H9 (cell line): Measurements from ENCODE around the gene LRCH1. TPM values are rescaled to one million over a fixed set of nuclear protein-coding genes. Genes with fewer than 3 reads are reported as not detected.
A peak's percentile ranks its signal among the peaks of the same experiment; 100 is the strongest.

Source experiments
- DNase-seq: peaks from one replicate; pipeline ENCODE4 v3.0.0-alpha.2; 2017
- H2AFZ ChIP-seq: one replicate; pipeline ENCODE4 v1.6.1; 2013; ENCODE audit warnings: mild to moderate bottlenecking, low read length, control low read depth, moderate library complexity
- H2AK5ac ChIP-seq: 2 replicates; pipeline ENCODE4 v1.6.1; 2013; ENCODE audit warnings: low read length, control low read depth, mixed read lengths; ENCODE audit not compliant: insufficient read length
- H2BK120ac ChIP-seq: one replicate; pipeline ENCODE4 v1.6.1; 2013; ENCODE audit warnings: low read depth, mild to moderate bottlenecking, low read length, control low read depth, inconsistent platforms; ENCODE audit not compliant: poor library complexity, severe bottlenecking
- H2BK12ac ChIP-seq: 2 replicates; pipeline ENCODE4 v1.6.1; 2013; ENCODE audit warnings: low read length, control low read depth, mixed read lengths, low read depth; ENCODE audit not compliant: insufficient read length
- H2BK15ac ChIP-seq: 2 replicates; pipeline ENCODE4 v1.6.1; 2013; ENCODE audit warnings: low read depth, low read length, control low read depth
- H2BK20ac ChIP-seq: one replicate; pipeline ENCODE4 v1.6.1; 2013; ENCODE audit warnings: low read depth, mild to moderate bottlenecking, low read length, control low read depth, inconsistent platforms; ENCODE audit not compliant: poor library complexity, severe bottlenecking
- H2BK5ac ChIP-seq: 2 replicates; pipeline ENCODE4 v1.6.1; 2013; ENCODE audit warnings: low read length, control low read depth, mixed read lengths; ENCODE audit not compliant: insufficient read length
- H3K14ac ChIP-seq: 2 replicates; pipeline ENCODE4 v1.6.1; 2013; ENCODE audit warnings: low read length, control low read depth; ENCODE audit not compliant: insufficient read depth
- H3K18ac ChIP-seq: 2 replicates; pipeline ENCODE4 v1.6.1; 2013; ENCODE audit warnings: low read depth, mild to moderate bottlenecking, mixed read lengths, low read length, control low read depth; ENCODE audit not compliant: insufficient read length
- H3K23ac ChIP-seq: 2 replicates; pipeline ENCODE4 v1.6.1; 2013; ENCODE audit warnings: low read length, control low read depth, mixed read lengths, low read depth; ENCODE audit not compliant: insufficient read length
- H3K23me2 ChIP-seq: 2 replicates; pipeline ENCODE4 v1.6.1; 2013; ENCODE audit warnings: low read depth, mild to moderate bottlenecking, mixed read lengths, low read length, control low read depth; ENCODE audit not compliant: insufficient read length, poor library complexity, severe bottlenecking
- H3K27ac ChIP-seq: 2 replicates; pipeline ENCODE4 v1.5.1; 2013; ENCODE audit warnings: low read length, control low read depth, mixed read lengths, low read depth; ENCODE audit not compliant: insufficient read length
- H3K27me3 ChIP-seq: 2 replicates; pipeline ENCODE4 v1.6.1; 2013; ENCODE audit warnings: low read length, control low read depth, inconsistent platforms; ENCODE audit not compliant: insufficient read depth
- H3K4ac ChIP-seq: 2 replicates; pipeline ENCODE4 v1.6.1; 2013; ENCODE audit warnings: low read depth, mild to moderate bottlenecking, control low read depth, inconsistent platforms, low read length, moderate library complexity
- H3K4me1 ChIP-seq: 2 replicates; pipeline ENCODE4 v1.6.1; 2013; ENCODE audit warnings: low read length, control low read depth, inconsistent platforms; ENCODE audit not compliant: insufficient read depth
- H3K4me2 ChIP-seq: 2 replicates; pipeline ENCODE4 v1.6.1; 2013; ENCODE audit warnings: low read length, control low read depth, mixed read lengths; ENCODE audit not compliant: insufficient read length, insufficient read depth
- H3K56ac ChIP-seq: 2 replicates; pipeline ENCODE4 v1.6.1; 2013; ENCODE audit warnings: low read depth, mild to moderate bottlenecking, mixed read lengths, low read length, control low read depth; ENCODE audit not compliant: insufficient read length
- H3K79me1 ChIP-seq: 2 replicates; pipeline ENCODE4 v1.6.1; 2013; ENCODE audit warnings: low read depth, mild to moderate bottlenecking, moderate library complexity, low read length, control low read depth, inconsistent platforms; ENCODE audit not compliant: insufficient read depth, poor library complexity, severe bottlenecking
- H3K79me2 ChIP-seq: 2 replicates; pipeline ENCODE4 v1.6.1; 2013; ENCODE audit warnings: low read length, control low read depth, inconsistent platforms; ENCODE audit not compliant: insufficient read depth
- H3K9ac ChIP-seq: 2 replicates; pipeline ENCODE4 v1.6.1; 2013; ENCODE audit warnings: low read length, control low read depth, mixed read lengths; ENCODE audit not compliant: insufficient read length; ENCODE audit errors: extremely low read depth
- H3K9me3 ChIP-seq: one replicate; pipeline ENCODE4 v1.6.1; 2013; ENCODE audit warnings: low read depth, low read length, inconsistent platforms; ENCODE audit not compliant: control insufficient read depth
- H3T11ph ChIP-seq: one replicate; pipeline ENCODE4 v1.6.1; 2013; ENCODE audit warnings: mild to moderate bottlenecking, low read length, control low read depth, inconsistent platforms
- H4K20me1 ChIP-seq: one replicate; pipeline ENCODE4 v1.6.1; 2013; ENCODE audit not compliant: control insufficient read depth, insufficient read length, insufficient read depth
- H4K5ac ChIP-seq: 2 replicates; pipeline ENCODE4 v1.6.1; 2013; ENCODE audit warnings: low read depth, mild to moderate bottlenecking, mixed read lengths, low read length, control low read depth; ENCODE audit not compliant: insufficient read length
- H4K8ac ChIP-seq: replicated peaks from 2 replicates; pipeline ENCODE4 v1.6.1; 2013; ENCODE audit warnings: low read length, control low read depth, mixed read lengths, low read depth; ENCODE audit not compliant: insufficient read length
- H4K91ac ChIP-seq: 2 replicates; pipeline ENCODE4 v1.6.1; 2013; ENCODE audit warnings: low read depth, mild to moderate bottlenecking, moderate library complexity, mixed read lengths, low read length, control low read depth; ENCODE audit not compliant: insufficient read length
- H3K27ac Mint-ChIP-seq, 3 experiments: 2 replicates in 2 of 3; 3 replicates in 1 of 3; pipeline ENCODE4 v1.8.0; 2020 to 2021; ENCODE audit warnings: mixed read lengths in 3 of 3, mild to moderate bottlenecking in 1 of 3, moderate library complexity in 1 of 3
- H3K27me3 Mint-ChIP-seq: 2 replicates; pipeline ENCODE4 v1.8.0; 2021; ENCODE audit warnings: low read depth, mild to moderate bottlenecking, moderate library complexity, mixed read lengths
- H3K36me3 Mint-ChIP-seq, 3 experiments: 2 replicates in 2 of 3; 3 replicates in 1 of 3; pipeline ENCODE4 v1.8.0; 2020 to 2021; ENCODE audit warnings: low read depth in 3 of 3, mixed read lengths in 3 of 3; ENCODE audit not compliant: insufficient read depth in 1 of 3
- H3K4me1 Mint-ChIP-seq, 2 experiments: 2 replicates each; pipeline ENCODE4 v1.8.0; 2020; ENCODE audit warnings: mixed read lengths in 2 of 2
- H3K4me3 Mint-ChIP-seq, 2 experiments: 2 replicates in 1 of 2; 3 replicates in 1 of 2; pipeline ENCODE4 v1.8.0; 2020 to 2021; ENCODE audit warnings: mild to moderate bottlenecking in 2 of 2, mixed read lengths in 2 of 2, moderate library complexity in 1 of 2
- H3K9me3 Mint-ChIP-seq, 2 experiments: 2 replicates in 1 of 2; 3 replicates in 1 of 2; pipeline ENCODE4 v1.8.0; 2020; ENCODE audit warnings: mild to moderate bottlenecking in 2 of 2, mixed read lengths in 2 of 2, moderate library complexity in 1 of 2
- WGBS: extraction: QIAGEN DNeasy Blood & Tissue Kit; methylation state at CpG from one replicate; pipeline ENCODE4 v1.1.7; 2013; ENCODE audit warnings: missing lambda C conversion rate, low lambda C conversion rate, mixed read lengths; ENCODE audit not compliant: insufficient read length; ENCODE audit errors: extremely low coverage; 5-methylcytosine and 5-hydroxymethylcytosine counted together
- total RNA-seq: library from RNA; stranded (reverse); gene quantifications from 2 replicates; pipeline ENCODE4 v1.2.1, GENCODE V29; 2021
- TF ChIP-seq, protein P1 (sequence below): fragments of 200-600 bp; sonication (generic); conservative IDR thresholded peaks from 3 replicates; pipeline ENCODE4 v1.8.0; 2021; ENCODE audit warnings: antibody characterized with exemption, mild to moderate bottlenecking

Gene LRCH1
- total RNA-seq, 1 experiment from 2014 or later: 8.0 TPM

- Histone ChIP-seq H3K56ac (no peak overlapping the region), H2BK5ac (no peak overlapping the region), H3K14ac (no peak overlapping the region), H3K4ac (no peak overlapping the region), H3K4me2 (no peak overlapping the region), H3K23me2 (no peaks in the 10 kb centered on the region), H4K8ac (no peak overlapping the region), H3K9ac (no peak overlapping the region), H3K27ac (no peak overlapping the region), H3K79me1 (no peaks in the 10 kb centered on the region), H3K9me3 (no peaks in the 10 kb centered on the region), H4K91ac (no peak overlapping the region), H3K18ac (no peak overlapping the region), H3K4me1 (no peaks in the 10 kb centered on the region; the same call in 1 of the 2 replicates), H3K27me3 (no peaks in the 10 kb centered on the region), H4K20me1 (no peaks in the 10 kb centered on the region), H2BK12ac (no peak overlapping the region), H2BK15ac (no peak overlapping the region), H2AK5ac (no peak overlapping the region), H2AFZ (no peak overlapping the region), H3K79me2 (no peaks in the 10 kb centered on the region), H2BK20ac (no peak overlapping the region), H4K5ac (no peak overlapping the region), H3K23ac (no peak overlapping the region), H3T11ph (no peak overlapping the region), H2BK120ac (no peak overlapping the region)
- no peak for DNase-seq
- Mint-ChIP-seq H3K4me1 (peaks cover 40 to 52% of the 10 kb centered on the region in 2 experiments), H3K9me3 (no peaks in the 10 kb centered on the region), H3K27ac (peak overlapping the region; percentile 29 to 85 (median 45)), H3K4me3 (no peak overlapping the region), H3K27me3 (no peaks in the 10 kb centered on the region), H3K36me3 (0 out of 7 replicates have a peak, but pooled peaks cover 0 to 2% (median 0%) of the 10 kb centered on the region in 3 experiments)
- TF ChIP-seq, protein P1, sequence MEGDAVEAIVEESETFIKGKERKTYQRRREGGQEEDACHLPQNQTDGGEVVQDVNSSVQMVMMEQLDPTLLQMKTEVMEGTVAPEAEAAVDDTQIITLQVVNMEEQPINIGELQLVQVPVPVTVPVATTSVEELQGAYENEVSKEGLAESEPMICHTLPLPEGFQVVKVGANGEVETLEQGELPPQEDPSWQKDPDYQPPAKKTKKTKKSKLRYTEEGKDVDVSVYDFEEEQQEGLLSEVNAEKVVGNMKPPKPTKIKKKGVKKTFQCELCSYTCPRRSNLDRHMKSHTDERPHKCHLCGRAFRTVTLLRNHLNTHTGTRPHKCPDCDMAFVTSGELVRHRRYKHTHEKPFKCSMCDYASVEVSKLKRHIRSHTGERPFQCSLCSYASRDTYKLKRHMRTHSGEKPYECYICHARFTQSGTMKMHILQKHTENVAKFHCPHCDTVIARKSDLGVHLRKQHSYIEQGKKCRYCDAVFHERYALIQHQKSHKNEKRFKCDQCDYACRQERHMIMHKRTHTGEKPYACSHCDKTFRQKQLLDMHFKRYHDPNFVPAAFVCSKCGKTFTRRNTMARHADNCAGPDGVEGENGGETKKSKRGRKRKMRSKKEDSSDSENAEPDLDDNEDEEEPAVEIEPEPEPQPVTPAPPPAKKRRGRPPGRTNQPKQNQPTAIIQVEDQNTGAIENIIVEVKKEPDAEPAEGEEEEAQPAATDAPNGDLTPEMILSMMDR: no peak
- WGBS: no CpG with 5 or more reads among the region's 10 CpGs
Measured at GRCh38 chr13:46685006-46685730, 132.2 kb downstream of the LRCH1 start.
